Ovary (tissue), 3 donors: ENCODE results near the gene PCBP4.

ENCODE experiments used
- CTCF ChIP-seq, 3 donors: fragments of 450-650 bp in 2 of 3; fragments of 200-600 bp in 1 of 3; IDR thresholded peaks; one replicate each; pipeline versions ENCODE4 v1.5.1 to v1.8.0; 2016 to 2022; ENCODE audit warnings: antibody characterized with exemption in 3 of 3, mild to moderate bottlenecking in 1 of 3
- EP300 ChIP-seq: sonication (generic); formaldehyde crosslinking; IDR thresholded peaks from one replicate; pipeline ENCODE4 v1.6.1; 2017; ENCODE audit warnings: antibody characterized with exemption
- donor health status: DM: no; HTN: no; CAD: no.

- TF ChIP-seq CTCF (IDR thresholded peaks at IDR 0.05) (no peak), EP300 (no peak)
Observed at GRCh38 chr3:51957520-51958205, 9.6 kb downstream of the PCBP4 start.
